GM21723 (cell line): ENCODE measurements around the gene ASCC1.
A peak's percentile ranks its signal among the peaks of the same experiment; 100 is the strongest.
"Not testable (repeated sequence)": the region's sequence is repeated elsewhere in the genome, so short reads cannot be mapped to it uniquely, and the experiment has no call there.

ENCODE experiments used
- ATAC-seq: cut with Tn5 transposase; IDR thresholded peaks from one replicate; pipeline ENCODE4 v1.9.1; 2021; ENCODE audit warnings: mild to moderate bottlenecking, moderate library complexity; ENCODE audit not compliant: unreplicated experiment

ASCC1 gene

GRCh38 chr10:72249176-72249862 is 33.2 kb upstream of the ASCC1 start:
- ATAC-seq = peak; percentile 11

DNA sequence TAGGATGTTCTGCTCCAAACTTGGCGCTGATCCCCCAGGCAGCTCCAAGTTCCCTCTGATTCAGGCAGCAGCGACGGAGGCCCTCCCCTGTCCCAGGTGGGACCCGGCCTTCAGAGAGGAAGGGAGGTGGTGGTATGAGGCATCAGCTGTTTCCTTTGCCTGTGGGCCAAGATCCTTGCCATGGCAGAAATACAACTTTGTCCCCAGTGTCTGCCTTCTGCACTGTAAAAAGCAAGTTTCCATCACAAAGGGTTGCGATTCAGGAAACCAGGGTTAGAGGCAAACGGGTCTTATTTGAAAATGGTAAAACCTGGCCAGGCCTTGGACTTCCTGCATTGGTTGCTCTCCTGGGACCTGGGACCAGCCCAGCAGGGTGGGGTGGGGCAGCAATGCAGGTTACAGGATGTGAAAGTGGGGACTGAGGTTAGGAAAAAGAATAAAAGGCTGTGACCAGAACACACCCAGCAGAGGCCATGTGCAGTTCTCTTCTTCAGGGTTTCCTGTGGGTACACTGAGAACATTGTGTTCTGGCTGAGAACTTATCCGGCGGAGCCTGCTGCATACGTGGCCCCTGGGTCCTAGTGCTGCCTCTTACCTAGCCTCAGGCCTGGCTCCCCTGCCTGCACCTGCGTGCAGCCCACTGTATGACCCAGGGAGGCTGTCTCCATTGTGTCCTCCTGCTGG is 32.5 kb upstream of the ASCC1 start:
- peak; percentile 83 for ATAC-seq

DNA sequence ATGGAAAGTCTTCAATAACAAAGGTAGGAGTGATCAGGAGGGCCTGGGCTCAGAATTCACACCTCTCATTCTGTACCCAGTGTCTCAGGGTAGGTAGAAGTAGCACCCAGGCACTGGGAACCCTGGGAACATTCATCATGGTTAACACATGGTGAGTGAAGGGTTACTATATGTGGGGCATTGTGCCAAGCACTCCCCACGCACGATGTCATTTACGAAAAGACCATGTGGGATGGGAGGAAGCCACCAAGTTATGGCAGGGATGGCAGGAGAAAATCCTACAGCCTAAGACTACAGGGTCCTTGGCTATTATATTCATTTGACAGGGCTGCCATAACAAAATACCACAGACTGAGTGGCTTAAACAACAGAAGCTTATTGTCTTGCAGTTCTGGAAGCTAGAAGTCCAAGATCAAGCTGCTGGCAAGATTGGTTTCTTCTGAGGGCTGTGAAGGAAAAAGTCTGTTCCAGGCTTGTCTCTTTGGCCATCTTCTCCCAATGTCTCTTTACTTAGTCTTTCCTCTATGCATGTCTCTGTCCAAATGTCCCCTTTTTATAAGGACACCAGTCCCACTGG is 30.0 kb upstream of the ASCC1 start:
- ATAC-seq = no peak

DNA sequence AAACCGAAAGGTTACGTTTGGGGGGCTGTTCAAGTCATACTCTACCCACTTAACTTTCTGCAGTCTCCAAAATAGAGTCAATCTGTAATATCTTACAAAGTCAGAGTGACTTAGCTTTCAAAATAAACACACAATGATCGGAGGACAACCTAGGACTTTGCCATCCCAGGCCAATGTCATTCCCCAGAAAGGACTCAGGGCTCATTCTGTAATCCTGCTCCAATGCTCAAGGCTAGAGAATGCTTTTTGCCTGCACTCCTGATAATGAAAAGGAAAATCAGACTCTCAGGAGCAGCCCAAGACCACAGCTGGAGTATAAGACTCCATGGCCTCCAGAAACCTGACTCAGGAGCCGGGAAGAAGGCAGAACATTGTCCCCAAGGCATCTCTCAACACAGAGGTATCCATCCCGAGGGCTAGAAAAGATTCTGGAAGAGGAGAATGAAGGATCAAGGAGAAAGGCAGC is 28.5 kb upstream of the ASCC1 start:
- ATAC-seq = no peak

DNA sequence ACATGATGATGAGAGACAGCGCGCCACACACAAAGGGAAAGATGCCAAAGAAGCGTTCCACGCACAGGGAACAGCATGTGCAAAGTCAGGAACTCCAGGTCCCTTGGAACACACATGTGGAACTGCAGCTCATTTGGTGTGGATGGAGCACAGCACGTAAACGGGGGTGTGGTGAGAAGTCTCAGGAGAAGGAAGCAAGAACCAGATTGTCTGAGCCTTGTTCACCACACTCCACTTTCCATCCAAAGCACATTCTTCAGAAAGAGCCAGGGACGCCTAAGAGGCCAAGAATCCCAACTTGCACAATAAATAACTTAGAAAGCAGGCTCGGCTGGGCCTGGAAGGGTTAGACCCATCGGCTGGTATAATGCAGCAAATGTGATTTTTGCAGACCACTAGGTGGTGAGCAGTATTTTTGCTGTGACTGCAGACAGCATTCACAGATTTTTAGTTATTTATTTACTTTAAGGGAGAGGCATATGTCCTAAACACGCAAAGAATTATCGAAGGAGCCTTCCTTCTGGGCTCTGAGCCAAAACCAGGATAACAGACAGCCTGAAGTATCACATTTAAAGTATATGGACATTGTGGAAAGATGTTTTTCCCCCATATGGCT is 27.9 kb upstream of the ASCC1 start:
- no peak for ATAC-seq

- no peak for ATAC-seq
Observed at GRCh38 chr10:72242675-72243074, 26.6 kb upstream of the ASCC1 start.

DNA sequence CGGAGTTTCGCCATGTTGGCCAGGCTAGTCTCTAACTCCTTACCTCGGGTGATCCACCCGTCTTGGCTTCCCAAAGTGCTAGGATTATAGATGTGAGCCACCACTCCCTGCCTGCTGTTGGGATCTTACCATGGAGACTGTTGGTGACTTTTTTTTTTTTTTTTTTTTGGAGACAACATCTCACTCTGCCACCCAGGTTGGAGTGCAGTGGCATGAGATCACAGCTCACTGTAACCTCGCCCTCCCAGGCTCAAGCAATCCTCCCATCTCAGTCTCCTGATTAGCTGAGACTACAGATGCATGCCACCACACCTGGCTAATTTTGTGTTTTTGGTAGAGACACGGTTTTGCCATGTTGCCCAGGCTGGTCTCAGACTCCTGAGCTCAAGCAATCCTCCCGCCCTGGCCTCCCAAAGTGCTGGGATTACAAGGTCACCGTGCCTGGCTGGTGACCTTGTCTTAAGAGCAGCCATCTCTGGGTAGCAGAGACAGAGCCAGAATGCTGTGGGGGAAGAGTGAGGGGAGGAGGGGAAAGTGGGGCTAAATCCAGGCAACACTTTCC is 25.7 kb upstream of the ASCC1 start:
- ATAC-seq = no peak

DNA sequence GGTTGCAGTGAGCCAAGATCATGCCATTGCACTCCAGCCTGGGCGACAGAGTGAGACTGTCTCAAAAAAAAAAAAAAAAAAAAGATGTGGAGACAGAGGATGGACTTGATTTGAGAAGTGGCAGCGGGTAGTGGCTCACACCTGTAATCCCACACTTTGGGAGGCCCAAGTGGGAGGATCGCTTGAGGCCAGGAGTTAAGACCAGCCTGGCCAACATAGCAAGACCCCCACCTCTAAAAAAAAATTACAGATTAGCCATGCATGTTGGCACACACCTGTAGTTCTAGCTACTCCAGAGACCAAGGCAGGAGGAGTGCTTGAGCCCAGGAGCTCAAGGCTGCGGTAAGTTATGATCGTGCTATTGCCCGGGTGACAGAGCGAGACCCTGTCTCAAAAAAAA is 24.3 kb upstream of the ASCC1 start:
- ATAC-seq = no peak

GRCh38 chr10:72239409-72239808 is 23.3 kb upstream of the ASCC1 start:
- ATAC-seq = no peak

- no peak for ATAC-seq
Observed at GRCh38 chr10:72238392-72239175, 22.5 kb upstream of the ASCC1 start.

GRCh38 chr10:72235544-72236279 is 19.6 kb upstream of the ASCC1 start:
- no peak for ATAC-seq

DNA sequence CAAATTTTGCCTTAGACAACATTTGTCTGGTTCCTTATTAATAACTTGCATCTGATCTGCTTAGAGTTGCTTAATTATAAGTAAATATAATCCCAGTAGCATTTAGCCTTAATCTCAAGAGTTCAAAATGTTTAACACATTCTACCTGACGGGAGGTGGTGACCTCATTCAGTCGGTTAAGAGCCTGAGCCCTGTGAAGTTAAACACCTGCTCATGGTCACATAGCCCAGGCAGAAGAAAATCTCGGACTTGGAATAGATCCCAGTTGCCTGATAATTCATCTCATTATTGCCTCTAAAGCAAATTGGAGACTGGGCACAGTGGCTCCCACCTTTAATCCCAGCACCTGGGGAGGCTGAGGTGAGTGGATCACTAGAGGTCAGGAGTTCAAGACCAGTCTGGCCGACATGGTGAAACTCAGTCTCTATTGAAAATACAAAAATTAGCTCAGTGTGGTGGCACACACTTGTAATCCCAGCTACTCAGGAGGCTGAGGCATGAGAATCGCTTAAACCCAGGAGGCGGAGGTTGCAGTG is 18.6 kb upstream of the ASCC1 start:
- no peak for ATAC-seq

DNA sequence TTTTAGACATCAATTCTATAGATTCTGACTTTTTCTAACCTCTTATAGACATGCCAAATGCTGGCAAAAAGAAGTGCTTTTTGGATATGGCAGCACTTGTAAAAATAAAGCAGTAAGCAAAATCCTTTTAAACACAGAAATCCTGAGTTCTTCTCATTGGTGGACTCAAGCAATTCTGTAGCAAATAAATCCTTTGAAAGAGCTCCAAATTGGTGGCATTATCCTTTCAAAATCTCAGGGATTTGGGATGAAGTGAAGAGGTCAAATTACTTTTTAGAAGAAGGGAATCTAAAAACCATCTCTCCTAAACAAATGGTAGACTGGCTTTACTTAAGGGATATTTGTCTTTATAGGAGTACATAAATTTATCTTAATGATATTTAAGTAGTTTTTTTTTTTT is 17.5 kb upstream of the ASCC1 start:
- ATAC-seq = no peak

GRCh38 chr10:72229261-72230251 is 13.5 kb upstream of the ASCC1 start:
- ATAC-seq = no peak

GRCh38 chr10:72228318-72228751 is 12.3 kb upstream of the ASCC1 start:
- no peak for ATAC-seq

DNA sequence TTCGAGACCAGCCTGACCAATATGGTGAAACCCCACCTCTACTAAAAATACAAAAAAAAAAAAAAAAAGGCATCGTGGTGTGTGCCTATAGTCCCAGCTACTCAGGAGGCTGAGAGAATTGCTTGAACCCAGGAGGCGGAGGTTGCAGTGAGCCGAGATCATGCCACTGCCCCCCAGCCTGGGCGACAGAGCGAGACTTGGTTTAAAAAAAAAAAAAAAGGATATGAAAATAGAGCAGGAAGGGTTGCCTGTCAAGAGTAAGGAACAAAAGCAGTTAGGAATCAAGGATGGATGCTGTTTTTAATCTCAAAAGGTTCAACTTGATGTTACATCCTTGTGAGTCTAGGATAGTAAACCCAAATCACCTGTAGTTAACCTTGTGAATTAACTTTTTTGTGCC is 11.8 kb upstream of the ASCC1 start:
- no peak for ATAC-seq

GRCh38 chr10:72226418-72227027 is 10.4 kb upstream of the ASCC1 start:
- ATAC-seq = no peak

DNA sequence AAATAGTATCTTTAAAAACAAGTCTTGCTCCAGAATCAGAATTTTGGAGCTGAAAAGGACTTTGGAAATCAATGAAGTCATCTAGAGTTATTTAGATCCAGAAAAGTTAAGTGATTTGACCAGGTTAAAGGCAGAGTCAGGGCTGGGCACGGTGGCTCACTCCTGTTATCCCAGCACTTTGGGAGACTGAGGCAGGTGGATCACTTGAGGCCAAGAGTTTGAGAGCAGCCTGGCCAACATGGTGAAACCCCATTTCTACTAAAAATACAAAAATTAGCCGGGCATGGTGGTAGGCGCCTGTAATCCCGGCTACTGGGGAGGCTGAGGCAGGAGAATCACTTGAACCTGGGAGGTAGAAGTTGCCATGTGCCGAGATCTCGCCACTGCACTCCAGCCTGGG is 8.1 kb upstream of the ASCC1 start:
- ATAC-seq = not testable (repeated sequence)
